ENCODE data around the gene GALNT16.

GALNT16 gene

DNA sequence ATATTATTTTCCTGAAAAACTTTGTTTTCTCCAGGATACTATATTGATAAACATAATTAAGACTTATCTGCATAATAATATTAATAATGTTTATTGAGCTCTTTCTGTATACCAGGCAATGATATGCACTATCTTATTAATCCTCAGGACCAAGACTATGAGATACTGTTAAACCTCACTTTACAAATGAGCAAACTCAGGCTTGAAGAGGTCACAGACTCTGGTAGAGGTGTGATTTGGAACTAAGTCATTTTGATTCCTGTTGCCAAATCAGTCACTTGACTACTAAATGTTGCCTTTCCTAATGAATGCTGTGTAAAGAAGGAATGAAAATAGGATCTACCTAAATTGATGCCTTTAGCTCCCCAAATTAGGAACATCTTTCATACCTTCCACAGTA lies 145.8 kb downstream of the GALNT16 start:
- no peak for DNase-seq (ENCODE audit: low read depth)
